ENCODE results near the gene ICAM2. TPM values are rescaled to one million over a fixed set of nuclear protein-coding genes. Genes with fewer than 3 reads are reported as not detected.
A peak's percentile ranks its signal among the peaks of the same experiment; 100 is the strongest.

The ICAM2 gene
- total RNA-seq, 1 donor from 2014 or later, result not detected

- Histone ChIP-seq H3K4me3 (no peak overlapping the region), H3K4me2 (no peak overlapping the region), H4K20me1 (ENCODE audit: low read depth) (no peaks in the 10 kb centered on the region), H3K79me2 (ENCODE audit: low read depth) (no peaks in the 10 kb centered on the region), H3K27me3 (no peaks in the 10 kb centered on the region), H3K27ac (no peak overlapping the region), H3K4me1 (no peaks in the 10 kb centered on the region), H3F3A (ENCODE audit: low read depth) (no peaks in the 10 kb centered on the region), H3K9me3 (ENCODE audit: low read depth) (no peaks in the 10 kb centered on the region), H3K36me3 (no peaks in the 10 kb centered on the region), H2AFZ (replicated peaks) (no peak overlapping the region), H3K9ac (no peak overlapping the region)
- TF ChIP-seq EZH2 (IDR thresholded peaks at IDR 0.05) (no peak), EZH2phosphoT487 (IDR thresholded peaks at IDR 0.05) (no peak)
- Mint-ChIP-seq H3K9me3 (peaks cover 11% of the 10 kb centered on the region), H3K27me3 (ENCODE audit: insufficient read depth, low read depth) (no peaks in the 10 kb centered on the region), H3K36me3 (peaks cover 26% of the 10 kb centered on the region), H3K4me1 (no peaks in the 10 kb centered on the region), H3K27ac (no peak overlapping the region), H3K4me3 (no peak overlapping the region)
- DNase-seq (ENCODE audit: low spot score), result no peak
These were observed 43.9 kb upstream of the ICAM2 start for GRCh38 chr17:64064331-64064730.

- Mint-ChIP-seq H3K27me3 (ENCODE audit: insufficient read depth, low read depth) (no peaks in the 10 kb centered on the region), H3K4me1 (no peaks in the 10 kb centered on the region), H3K9me3 (peaks cover 5% of the 10 kb centered on the region), H3K4me3 (no peak overlapping the region), H3K36me3 (peaks cover 21% of the 10 kb centered on the region), H3K27ac (no peak overlapping the region)
- Histone ChIP-seq H3K9me3 (ENCODE audit: low read depth) (no peaks in the 10 kb centered on the region), H3K36me3 (no peaks in the 10 kb centered on the region), H3K4me2 (peak overlapping the region; percentile 38), H3K27ac (no peak overlapping the region), H3K4me1 (no peaks in the 10 kb centered on the region), H3K9ac (no peak overlapping the region), H4K20me1 (ENCODE audit: low read depth) (no peaks in the 10 kb centered on the region), H3F3A (ENCODE audit: low read depth) (no peaks in the 10 kb centered on the region), H3K79me2 (ENCODE audit: low read depth) (no peaks in the 10 kb centered on the region), H3K27me3 (no peaks in the 10 kb centered on the region), H3K4me3 (no peak overlapping the region), H2AFZ (replicated peaks) (peak overlapping the region; percentile 63)
- peak; percentile 78 for DNase-seq (ENCODE audit: low spot score)
- TF ChIP-seq EZH2phosphoT487 (IDR thresholded peaks at IDR 0.05) (no peak), CTCF (IDR thresholded peaks at IDR 0.05) (peak; percentile 73)
These were observed 43.4 kb upstream of the ICAM2 start for GRCh38 chr17:64063766-64064224.

GRCh38 chr17:64063088-64063487, 42.7 kb upstream of the ICAM2 start:
- Mint-ChIP-seq H3K9me3 (no peaks in the 10 kb centered on the region), H3K27me3 (ENCODE audit: insufficient read depth, low read depth) (no peaks in the 10 kb centered on the region), H3K27ac (no peak overlapping the region), H3K4me3 (no peak overlapping the region), H3K36me3 (peaks cover 14% of the 10 kb centered on the region), H3K4me1 (no peaks in the 10 kb centered on the region)
- no peak overlapping the region for H3K4me3 ChIP-seq
- no peak overlapping the region for H3K4me2 ChIP-seq
- DNase-seq (ENCODE audit: low spot score), result no peak
- no peaks in the 10 kb centered on the region for H3F3A ChIP-seq (ENCODE audit: low read depth)
- H3K4me1 ChIP-seq, result no peaks in the 10 kb centered on the region
- H3K36me3 ChIP-seq, result no peaks in the 10 kb centered on the region
- TF ChIP-seq EZH2 (IDR thresholded peaks at IDR 0.05) (no peak), EZH2phosphoT487 (IDR thresholded peaks at IDR 0.05) (no peak), CTCF (IDR thresholded peaks at IDR 0.05) (no peak)
- H3K9me3 ChIP-seq (ENCODE audit: low read depth), result no peaks in the 10 kb centered on the region
- no peak overlapping the region for H3K27ac ChIP-seq
- H2AFZ ChIP-seq (replicated peaks), result no peak overlapping the region
- no peak overlapping the region for H3K9ac ChIP-seq
- H4K20me1 ChIP-seq (ENCODE audit: low read depth), result no peaks in the 10 kb centered on the region
- H3K27me3 ChIP-seq, result no peaks in the 10 kb centered on the region
- no peaks in the 10 kb centered on the region for H3K79me2 ChIP-seq (ENCODE audit: low read depth)

GRCh38 chr17:64061178-64061898, 40.9 kb upstream of the ICAM2 start:
- H3K9ac ChIP-seq, result no peak overlapping the region
- no peak overlapping the region for H3K27ac ChIP-seq
- H3K36me3 ChIP-seq, result no peaks in the 10 kb centered on the region
- no peaks in the 10 kb centered on the region for H3F3A ChIP-seq (ENCODE audit: low read depth)
- Mint-ChIP-seq H3K9me3 (no peaks in the 10 kb centered on the region), H3K36me3 (peaks cover 4% of the 10 kb centered on the region), H3K27me3 (ENCODE audit: insufficient read depth, low read depth) (no peaks in the 10 kb centered on the region), H3K27ac (no peak overlapping the region), H3K4me3 (no peak overlapping the region), H3K4me1 (no peaks in the 10 kb centered on the region)
- H2AFZ ChIP-seq (replicated peaks), result no peak overlapping the region
- no peak overlapping the region for H3K4me3 ChIP-seq
- H3K79me2 ChIP-seq (ENCODE audit: low read depth), result no peaks in the 10 kb centered on the region
- no peaks in the 10 kb centered on the region for H3K9me3 ChIP-seq (ENCODE audit: low read depth)
- no peak overlapping the region for H3K4me2 ChIP-seq
- DNase-seq (ENCODE audit: low spot score), result no peak
- TF ChIP-seq EZH2 (IDR thresholded peaks at IDR 0.05), result no peak
- TF ChIP-seq EZH2phosphoT487 (IDR thresholded peaks at IDR 0.05), result no peak
- no peaks in the 10 kb centered on the region for H3K4me1 ChIP-seq
- no peaks in the 10 kb centered on the region for H4K20me1 ChIP-seq (ENCODE audit: low read depth)
- H3K27me3 ChIP-seq, result no peaks in the 10 kb centered on the region
